Retinal pigment epithelial cell (primary cell): ENCODE measurements around the gene TUBB6.

Experiments used
- DNase-seq: peaks from one replicate; pipeline ENCODE4 v3.0.0-alpha.2; 2010; ENCODE audit warnings: low read depth
- H3K4me3 ChIP-seq: 2 replicates; pipeline ENCODE4 v1.5.1; 2011; ENCODE audit warnings: mild to moderate bottlenecking, low read length, control low read depth, moderate library complexity
- CTCF ChIP-seq: conservative IDR thresholded peaks from 2 replicates; pipeline ENCODE4 v1.5.1; 2011; ENCODE audit warnings: low read depth, low read length, control low read depth, inconsistent platforms

The TUBB6 gene

GRCh38 chr18:12309683-12310198 is 1.7 kb downstream of the TUBB6 start:
- no peak for TF ChIP-seq CTCF
- DNase-seq = no peak
- H3K4me3 ChIP-seq = peak overlapping the region; percentile 80

- H3K4me3 ChIP-seq = no peak overlapping the region
- no peak for DNase-seq
- TF ChIP-seq CTCF = no peak
Observed at GRCh38 chr18:12310762-12311161, 2.7 kb downstream of the TUBB6 start.

- no peak for TF ChIP-seq CTCF
- no peak overlapping the region for H3K4me3 ChIP-seq
- DNase-seq = no peak
Observed at GRCh38 chr18:12312976-12313375, 4.9 kb downstream of the TUBB6 start.

GRCh38 chr18:12313530-12314245 is 5.6 kb downstream of the TUBB6 start:
- TF ChIP-seq CTCF = no peak

GRCh38 chr18:12314591-12315305 is 6.7 kb downstream of the TUBB6 start:
- no peak for DNase-seq
- no peak overlapping the region for H3K4me3 ChIP-seq
- TF ChIP-seq CTCF = no peak

More at GRCh38 chr18:12313530-12314245, 5.6 kb downstream of the TUBB6 start:
- H3K4me3 ChIP-seq = no peak overlapping the region
- no peak for DNase-seq

GRCh38 chr18:12315490-12315889 is 7.4 kb downstream of the TUBB6 start:
- TF ChIP-seq CTCF = no peak
- H3K4me3 ChIP-seq = no peak overlapping the region
- DNase-seq = no peak
